GM19023 (cell line): ENCODE results near the gene SYT9.

Experiments used
- ATAC-seq: cut with Tn5 transposase; IDR thresholded peaks from one replicate; pipeline ENCODE4 v1.9.1; 2021; ENCODE audit warnings: mild to moderate bottlenecking, moderate library complexity; ENCODE audit not compliant: unreplicated experiment

The SYT9 gene

GRCh38 chr11:7422544-7423331, 171.0 kb downstream of the SYT9 start:
- peak; percentile 51 for ATAC-seq

GRCh38 chr11:7423946-7424345, 172.2 kb downstream of the SYT9 start:
- no peak for ATAC-seq

GRCh38 chr11:7427733-7428132, 176.0 kb downstream of the SYT9 start:
- no peak for ATAC-seq

GRCh38 chr11:7428196-7428595, 176.5 kb downstream of the SYT9 start:
- ATAC-seq = no peak

- ATAC-seq = no peak
Observed at GRCh38 chr11:7430496-7430895, 178.8 kb downstream of the SYT9 start.

GRCh38 chr11:7435176-7435575, 183.5 kb downstream of the SYT9 start:
- ATAC-seq = no peak

GRCh38 chr11:7436146-7436545, 184.4 kb downstream of the SYT9 start:
- ATAC-seq = no peak

- ATAC-seq = peak; percentile 55
Observed at GRCh38 chr11:7436657-7437056, 185.0 kb downstream of the SYT9 start.

GRCh38 chr11:7437696-7438095, 186.0 kb downstream of the SYT9 start:
- ATAC-seq = no peak

GRCh38 chr11:7439746-7440320, 188.1 kb downstream of the SYT9 start:
- ATAC-seq = no peak

GRCh38 chr11:7442588-7443215, 191.0 kb downstream of the SYT9 start:
- peak; percentile 94 for ATAC-seq

GRCh38 chr11:7444091-7444981, 192.6 kb downstream of the SYT9 start:
- no peak for ATAC-seq

- ATAC-seq = no peak
Observed at GRCh38 chr11:7445564-7445963, 193.9 kb downstream of the SYT9 start.

GRCh38 chr11:7448201-7448600, 196.5 kb downstream of the SYT9 start:
- no peak for ATAC-seq

GRCh38 chr11:7449211-7449840, 197.6 kb downstream of the SYT9 start:
- no peak for ATAC-seq

GRCh38 chr11:7449841-7450214, 198.1 kb downstream of the SYT9 start:
- ATAC-seq = no peak

GRCh38 chr11:7450836-7451235, 199.1 kb downstream of the SYT9 start:
- no peak for ATAC-seq

GRCh38 chr11:7451520-7451919, 199.8 kb downstream of the SYT9 start:
- no peak for ATAC-seq

GRCh38 chr11:7451952-7452494, 200.3 kb downstream of the SYT9 start:
- ATAC-seq = no peak

- no peak for ATAC-seq
Observed at GRCh38 chr11:7454854-7455253, 203.2 kb downstream of the SYT9 start.
